Memory B cell (primary cell): ENCODE data around the gene MYRIP.
"Not testable (repeated sequence)": the region's sequence is repeated elsewhere in the genome, so short reads cannot be mapped to it uniquely, and the experiment has no call there.

Experiments
- ATAC-seq: fragments of 150-1000 bp; cut with Tn5 transposase; 2 replicates; pipeline ENCODE4 v1.10.0; 2021; ENCODE audit warnings: low read depth, mild to moderate bottlenecking, moderate library complexity
- DNase-seq, 2 donors: peaks; one replicate each; pipeline ENCODE4 v3.0.0; 2022; ENCODE audit warnings: low spot score in 2 of 2
- H3K27ac Mint-ChIP-seq: one replicate; pipeline ENCODE4 v1.8.0; 2022; ENCODE audit warnings: mild to moderate bottlenecking, moderate library complexity, mixed read lengths
- H3K27me3 Mint-ChIP-seq: one replicate; pipeline ENCODE4 v1.8.0; 2022; ENCODE audit warnings: mixed read lengths
- H3K36me3 Mint-ChIP-seq: one replicate; pipeline ENCODE4 v1.8.0; 2022; ENCODE audit warnings: mild to moderate bottlenecking, mixed read lengths
- H3K4me1 Mint-ChIP-seq: one replicate; pipeline ENCODE4 v1.8.0; 2022; ENCODE audit warnings: mixed read lengths
- H3K4me3 Mint-ChIP-seq: one replicate; pipeline ENCODE4 v1.8.0; 2022; ENCODE audit warnings: mild to moderate bottlenecking, moderate library complexity, mixed read lengths
- H3K9me3 Mint-ChIP-seq: one replicate; pipeline ENCODE4 v1.8.0; 2022; ENCODE audit warnings: mixed read lengths

Gene MYRIP

DNA sequence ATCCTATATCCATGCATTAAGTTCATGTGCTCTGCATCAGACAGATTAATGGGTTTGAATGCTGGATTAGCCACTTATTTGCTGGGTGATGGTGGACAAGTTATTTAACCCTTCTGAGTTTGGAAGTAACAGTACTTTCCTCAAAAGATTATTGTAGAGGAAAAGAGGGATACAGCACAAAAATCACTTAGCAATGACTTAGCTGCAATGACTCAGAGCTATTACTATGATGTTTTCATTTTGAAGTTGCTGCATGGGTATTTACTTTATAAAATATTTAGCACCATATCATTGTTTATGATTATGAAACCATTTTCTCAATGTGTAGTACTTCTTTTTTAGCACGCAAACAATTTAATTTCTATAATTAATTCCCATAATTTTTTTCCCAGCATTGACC is 248.4 kb downstream of the MYRIP start:
- H3K4me1 Mint-ChIP-seq: no peaks in the 10 kb centered on the region
- DNase-seq (no peak), ATAC-seq (no peak)
- H3K36me3 Mint-ChIP-seq: no peaks in the 10 kb centered on the region
- peaks cover 4% of the 10 kb centered on the region for H3K27me3 Mint-ChIP-seq
- no peak overlapping the region for H3K4me3 Mint-ChIP-seq
- H3K27ac Mint-ChIP-seq: no peak overlapping the region
- peaks cover 10% of the 10 kb centered on the region for H3K9me3 Mint-ChIP-seq

DNA sequence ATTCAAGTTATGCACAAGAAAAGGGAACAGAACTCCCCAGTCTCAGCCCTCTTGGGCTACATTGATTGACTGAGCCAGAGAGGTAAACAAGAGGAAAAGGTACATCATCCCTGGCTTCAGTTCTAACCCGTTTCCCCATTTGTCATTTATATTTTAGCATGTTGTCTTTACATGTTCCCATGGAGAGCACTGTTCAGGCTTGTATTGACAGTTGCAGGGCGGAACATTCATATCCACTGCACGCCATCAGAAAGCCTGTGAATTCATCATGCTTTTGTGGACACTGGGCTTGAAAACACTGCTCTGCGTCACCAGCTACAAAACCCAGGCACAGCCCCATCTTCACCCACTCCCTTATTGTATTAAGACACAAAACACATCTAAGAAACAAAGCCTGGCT is 259.2 kb downstream of the MYRIP start:
- H3K27ac Mint-ChIP-seq: no peak overlapping the region
- no peaks in the 10 kb centered on the region for H3K9me3 Mint-ChIP-seq
- DNase-seq (no peak), ATAC-seq (no peak)
- no peaks in the 10 kb centered on the region for H3K36me3 Mint-ChIP-seq
- no peak overlapping the region for H3K4me3 Mint-ChIP-seq
- H3K4me1 Mint-ChIP-seq: no peaks in the 10 kb centered on the region
- peaks cover 11% of the 10 kb centered on the region for H3K27me3 Mint-ChIP-seq

DNA sequence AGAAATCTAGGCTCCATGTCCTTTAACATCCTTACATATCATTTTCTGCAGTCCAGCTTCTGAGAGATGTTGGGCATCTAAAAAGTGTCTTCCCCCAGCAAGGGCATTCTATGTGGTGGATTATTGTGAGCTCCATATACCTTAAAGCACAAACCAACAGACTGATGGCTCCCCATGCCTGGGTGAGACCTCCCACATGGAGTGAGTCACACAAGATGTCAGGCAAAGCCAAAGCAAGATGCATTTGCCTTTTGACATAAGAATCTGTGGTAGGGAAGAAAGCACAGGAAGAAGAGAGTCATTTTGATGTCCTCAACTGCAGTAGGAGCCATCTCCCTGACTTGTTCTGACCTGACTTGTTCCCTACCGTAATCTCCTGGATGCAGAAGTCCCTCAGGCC is 261.4 kb downstream of the MYRIP start:
- Mint-ChIP-seq H3K27ac (no peak overlapping the region), H3K27me3 (peaks cover 12% of the 10 kb centered on the region), H3K9me3 (no peaks in the 10 kb centered on the region)

DNA sequence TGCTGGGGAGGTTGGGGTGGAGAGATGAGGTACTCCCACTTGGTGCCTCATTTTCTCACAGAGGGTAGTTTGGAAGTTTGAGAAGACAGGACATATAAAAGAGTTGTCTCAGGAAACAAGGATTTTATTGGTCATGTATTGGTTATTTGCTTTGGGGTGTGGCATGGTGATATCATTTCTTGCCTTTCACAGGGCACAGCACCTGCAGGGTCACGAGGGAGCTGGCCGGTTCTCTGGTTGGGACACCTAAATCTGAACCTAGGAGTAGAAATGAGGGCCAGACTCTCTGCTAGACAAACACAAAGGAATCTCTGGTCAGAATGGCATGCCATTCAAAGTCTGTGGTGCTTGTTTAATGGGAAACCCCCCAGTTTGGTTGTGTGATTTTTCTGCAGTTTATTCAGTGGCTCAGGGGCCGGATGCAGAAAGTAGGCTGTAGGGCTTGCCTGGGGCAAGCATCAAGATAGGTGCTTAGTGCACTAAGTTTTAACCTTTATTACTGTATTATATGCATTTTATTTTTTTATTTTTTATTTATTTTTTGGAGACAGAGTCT is 262.4 kb downstream of the MYRIP start:
- Mint-ChIP-seq H3K9me3 (no peaks in the 10 kb centered on the region), H3K27me3 (peaks cover 12% of the 10 kb centered on the region), H3K27ac (no peak overlapping the region), H3K4me3 (no peak overlapping the region), H3K4me1 (no peaks in the 10 kb centered on the region), H3K36me3 (no peaks in the 10 kb centered on the region)
- ATAC-seq (no peak), DNase-seq (no peak)

More for the DNA sequence above, 261.4 kb downstream of the MYRIP start:
- no peak for ATAC-seq
- Mint-ChIP-seq H3K36me3 (no peaks in the 10 kb centered on the region), H3K4me1 (no peaks in the 10 kb centered on the region), H3K4me3 (no peak overlapping the region)
- no peak for DNase-seq

DNA sequence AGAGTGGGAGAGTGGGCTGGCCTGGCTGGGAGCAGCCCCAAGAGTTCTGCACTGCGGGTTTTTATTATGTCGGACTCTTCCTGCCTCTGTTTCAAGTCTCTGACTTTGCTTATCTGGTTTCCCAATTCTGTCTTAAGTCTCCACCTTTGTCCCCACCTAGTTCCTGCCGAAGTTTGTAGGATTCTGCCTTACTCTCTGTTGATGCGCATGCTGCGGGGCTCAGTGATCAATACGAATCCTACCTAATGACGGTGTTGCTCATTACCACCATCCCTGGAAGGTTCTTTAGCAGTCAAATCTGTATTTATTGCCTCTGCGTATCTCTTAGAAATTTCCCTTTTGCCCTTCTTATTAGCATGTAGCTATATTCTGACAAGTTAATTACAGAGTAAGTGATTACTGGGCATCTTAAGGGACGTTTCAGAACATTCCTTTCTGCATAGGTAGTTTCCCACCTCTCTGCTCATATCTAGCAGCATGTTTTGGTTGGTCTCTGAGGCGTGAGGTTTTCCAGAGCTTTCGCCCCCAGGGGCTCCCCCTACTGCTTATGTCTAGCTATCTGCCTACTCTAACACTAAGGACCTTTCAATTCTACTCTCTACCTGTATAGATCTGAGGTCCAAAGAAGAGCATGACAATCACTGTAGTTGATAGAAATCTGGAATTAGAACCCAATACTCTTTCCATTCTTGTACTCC is 264.1 kb downstream of the MYRIP start:
- peaks cover 12% of the 10 kb centered on the region for H3K27me3 Mint-ChIP-seq
- no peak overlapping the region for H3K27ac Mint-ChIP-seq
- H3K4me3 Mint-ChIP-seq: no peak overlapping the region
- H3K4me1 Mint-ChIP-seq: no peaks in the 10 kb centered on the region
- H3K36me3 Mint-ChIP-seq: no peaks in the 10 kb centered on the region
- ATAC-seq: no peak
- no peaks in the 10 kb centered on the region for H3K9me3 Mint-ChIP-seq
- DNase-seq: no peak

DNA sequence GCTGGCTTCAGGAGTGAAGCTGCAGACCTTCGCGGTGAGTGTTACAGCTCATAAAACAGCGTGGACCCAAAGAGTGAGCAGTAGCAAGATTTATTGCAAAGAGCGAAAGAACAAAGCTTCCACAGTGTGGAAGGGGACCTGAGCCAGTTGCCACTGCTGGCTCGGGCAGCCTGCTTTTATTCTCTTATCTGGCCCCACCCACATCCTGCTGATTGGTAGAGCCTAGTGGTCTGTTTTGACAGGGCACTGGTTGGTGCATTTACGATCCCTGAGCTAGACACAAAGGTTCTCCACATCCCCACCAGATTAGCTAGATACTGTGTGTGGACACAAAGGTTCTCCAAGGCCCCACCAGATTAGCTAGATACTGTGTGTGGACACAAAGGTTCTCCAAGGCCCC is 267.7 kb downstream of the MYRIP start:
- H3K4me3 Mint-ChIP-seq, H3K36me3 Mint-ChIP-seq, H3K9me3 Mint-ChIP-seq, ATAC-seq, H3K4me1 Mint-ChIP-seq, H3K27ac Mint-ChIP-seq, DNase-seq: not testable (repeated sequence)
- H3K27me3 Mint-ChIP-seq: peaks cover 12% of the 10 kb centered on the region

DNA sequence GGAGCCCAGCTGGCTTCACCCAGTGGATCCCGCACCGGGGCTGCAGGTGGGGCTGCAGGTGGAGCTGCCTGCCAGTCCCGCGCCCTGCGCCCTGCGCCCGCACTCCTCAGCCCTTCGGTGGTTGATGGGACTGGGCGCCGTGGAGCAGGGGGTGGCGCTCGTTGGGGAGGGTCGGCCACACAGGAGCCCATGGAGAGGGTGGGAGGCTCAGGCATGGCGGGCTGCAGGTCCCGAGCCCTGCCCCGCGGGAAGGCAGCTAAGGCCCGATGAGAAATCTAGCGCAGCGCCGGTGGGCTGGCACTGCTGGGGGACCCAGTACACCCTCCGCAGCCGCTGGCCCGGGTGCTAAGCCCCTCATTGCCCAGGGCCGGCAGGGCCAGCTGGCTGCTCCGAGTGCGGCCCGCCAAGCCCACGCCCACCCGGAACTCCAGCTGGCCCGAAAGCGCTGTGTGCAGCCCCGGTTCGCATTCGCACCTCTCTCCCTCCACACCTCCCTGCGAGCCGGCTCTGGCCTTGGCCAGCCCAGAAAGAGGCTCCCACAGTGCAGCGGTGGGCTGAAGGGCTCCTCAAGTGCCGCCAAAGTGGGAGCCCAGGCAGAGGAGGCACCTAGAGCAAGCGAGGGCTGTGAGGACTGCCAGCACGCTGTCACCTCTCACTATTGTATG is 268.6 kb downstream of the MYRIP start:
- H3K9me3 Mint-ChIP-seq: not testable (repeated sequence)

DNA sequence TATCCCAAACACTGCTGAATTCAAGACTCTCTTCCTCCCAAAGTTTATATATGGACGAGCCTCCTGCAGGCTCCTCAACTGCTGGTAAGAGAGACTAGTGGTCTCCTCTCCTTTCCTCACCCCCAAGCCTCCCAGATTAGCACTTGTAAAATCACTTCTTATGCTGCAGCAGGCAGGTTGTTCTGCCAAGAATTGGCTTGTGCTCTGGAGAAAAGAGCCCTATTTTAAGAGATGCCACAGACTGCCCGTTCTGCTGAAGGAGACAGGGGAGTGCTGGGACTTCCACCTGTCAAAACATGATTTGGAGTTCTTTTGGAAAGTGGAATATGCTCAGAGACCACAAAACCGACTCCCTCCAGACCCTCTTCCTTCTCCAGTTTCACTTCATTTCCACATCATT is 269.2 kb downstream of the MYRIP start:
- Mint-ChIP-seq H3K27ac (no peak overlapping the region), H3K9me3 (peaks cover 8% of the 10 kb centered on the region), H3K27me3 (peaks cover 7% of the 10 kb centered on the region), H3K4me3 (no peak overlapping the region), H3K36me3 (no peaks in the 10 kb centered on the region), H3K4me1 (no peaks in the 10 kb centered on the region)
- DNase-seq (no peak), ATAC-seq (no peak)

More for the DNA sequence above, 268.6 kb downstream of the MYRIP start:
- not testable (repeated sequence) for DNase-seq, H3K36me3 Mint-ChIP-seq, H3K4me3 Mint-ChIP-seq, H3K4me1 Mint-ChIP-seq, ATAC-seq, H3K27ac Mint-ChIP-seq
- peaks cover 12% of the 10 kb centered on the region for H3K27me3 Mint-ChIP-seq

DNA sequence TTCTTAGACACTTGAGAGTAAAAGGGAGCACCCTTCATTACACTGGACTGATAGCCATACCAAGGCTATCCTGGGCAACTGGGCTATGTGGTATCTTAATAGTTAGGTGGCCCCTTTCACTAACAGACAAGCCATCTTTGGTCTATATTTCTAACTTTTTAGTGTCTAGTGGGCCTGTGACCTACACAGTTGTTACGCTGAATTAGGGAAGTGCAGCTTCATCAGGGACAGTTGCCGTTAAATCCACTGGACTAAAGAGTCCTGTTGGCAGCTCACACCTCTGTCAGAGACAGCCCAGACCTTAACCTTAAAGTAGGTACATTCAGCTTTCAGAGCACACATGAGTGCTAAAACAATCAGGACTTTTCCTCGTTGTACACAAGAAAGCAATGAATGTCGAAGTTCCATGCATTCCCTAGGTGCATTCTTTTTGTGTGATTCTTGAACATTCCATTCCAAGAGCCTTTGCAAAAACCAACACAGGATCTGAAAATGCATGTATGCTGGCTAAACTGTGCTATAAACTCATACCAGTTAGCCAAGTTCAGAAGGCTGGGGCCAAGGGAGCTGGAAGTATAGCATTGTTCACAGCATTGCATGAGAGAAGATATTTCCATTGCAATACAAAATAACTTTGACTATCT is 269.9 kb downstream of the MYRIP start:
- peaks cover 7% of the 10 kb centered on the region for H3K27me3 Mint-ChIP-seq
- H3K9me3 Mint-ChIP-seq: peaks cover 8% of the 10 kb centered on the region
- no peak overlapping the region for H3K4me3 Mint-ChIP-seq
- H3K36me3 Mint-ChIP-seq: no peaks in the 10 kb centered on the region
- DNase-seq: no peak
- no peaks in the 10 kb centered on the region for H3K4me1 Mint-ChIP-seq
- no peak overlapping the region for H3K27ac Mint-ChIP-seq
- ATAC-seq: no peak

DNA sequence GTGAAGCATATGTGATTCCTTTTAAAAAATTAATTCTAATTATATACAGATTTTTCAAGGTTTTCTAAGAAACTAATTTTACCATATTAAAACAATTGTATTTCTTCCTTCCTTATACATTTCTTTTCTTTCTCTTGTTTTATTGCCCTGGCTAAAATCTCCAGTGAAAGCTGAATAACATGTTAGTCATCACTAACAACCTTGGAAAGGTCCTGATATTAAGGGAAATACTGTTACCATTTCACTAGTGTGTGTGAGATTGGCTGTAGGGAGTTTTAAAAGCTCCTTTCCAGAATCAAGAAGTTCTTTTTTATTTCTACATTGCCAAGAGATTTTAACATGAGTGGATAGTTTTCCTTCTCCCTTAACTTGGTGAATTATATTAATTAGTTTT is 270.4 kb downstream of the MYRIP start:
- H3K4me1 Mint-ChIP-seq: no peaks in the 10 kb centered on the region
- peaks cover 4% of the 10 kb centered on the region for H3K27me3 Mint-ChIP-seq
- no peak overlapping the region for H3K27ac Mint-ChIP-seq
- no peaks in the 10 kb centered on the region for H3K36me3 Mint-ChIP-seq
- DNase-seq: no peak
- no peak overlapping the region for H3K4me3 Mint-ChIP-seq
- peaks cover 8% of the 10 kb centered on the region for H3K9me3 Mint-ChIP-seq
- ATAC-seq: no peak

DNA sequence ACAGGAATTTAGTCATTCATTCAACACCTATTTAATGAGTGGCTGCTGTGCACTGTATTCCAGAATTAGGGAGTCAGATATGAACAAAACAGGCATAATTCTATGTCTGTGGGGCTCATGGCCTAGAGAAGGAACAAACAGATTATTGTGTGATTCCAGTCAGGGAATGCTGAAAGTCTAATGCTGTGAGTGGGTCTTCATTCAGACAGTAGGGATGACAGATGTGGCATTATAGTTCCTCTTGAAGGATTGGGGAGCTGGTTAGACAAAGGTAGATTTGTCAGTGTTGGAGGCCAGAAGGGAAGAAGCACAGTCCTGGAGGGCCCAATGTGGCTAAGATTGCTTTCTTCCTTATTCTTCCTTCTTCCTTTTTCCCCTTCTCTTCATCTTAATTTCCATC is 273.7 kb downstream of the MYRIP start:
- H3K36me3 Mint-ChIP-seq: no peaks in the 10 kb centered on the region
- peaks cover 8% of the 10 kb centered on the region for H3K9me3 Mint-ChIP-seq
- no peak overlapping the region for H3K27ac Mint-ChIP-seq
- peaks cover 4% of the 10 kb centered on the region for H3K27me3 Mint-ChIP-seq
- DNase-seq (no peak), ATAC-seq (no peak)
- no peak overlapping the region for H3K4me3 Mint-ChIP-seq
- no peaks in the 10 kb centered on the region for H3K4me1 Mint-ChIP-seq

DNA sequence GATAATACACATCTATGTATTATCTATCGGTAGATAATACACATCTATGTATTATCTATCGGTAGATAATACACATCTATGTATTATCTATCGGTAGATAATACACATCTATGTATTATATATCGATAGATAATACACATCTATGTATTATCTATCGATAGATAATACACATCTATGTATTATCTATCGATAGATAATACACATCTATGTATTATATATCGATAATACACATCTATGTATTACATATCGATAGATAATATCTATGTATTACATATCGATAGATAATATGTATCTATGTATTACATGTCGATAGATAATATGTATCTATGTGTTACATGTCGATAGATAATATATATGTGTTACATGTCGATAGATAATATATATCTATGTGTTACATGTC is 275.0 kb downstream of the MYRIP start:
- H3K27me3 Mint-ChIP-seq, H3K27ac Mint-ChIP-seq, H3K4me3 Mint-ChIP-seq: not testable (repeated sequence)

DNA sequence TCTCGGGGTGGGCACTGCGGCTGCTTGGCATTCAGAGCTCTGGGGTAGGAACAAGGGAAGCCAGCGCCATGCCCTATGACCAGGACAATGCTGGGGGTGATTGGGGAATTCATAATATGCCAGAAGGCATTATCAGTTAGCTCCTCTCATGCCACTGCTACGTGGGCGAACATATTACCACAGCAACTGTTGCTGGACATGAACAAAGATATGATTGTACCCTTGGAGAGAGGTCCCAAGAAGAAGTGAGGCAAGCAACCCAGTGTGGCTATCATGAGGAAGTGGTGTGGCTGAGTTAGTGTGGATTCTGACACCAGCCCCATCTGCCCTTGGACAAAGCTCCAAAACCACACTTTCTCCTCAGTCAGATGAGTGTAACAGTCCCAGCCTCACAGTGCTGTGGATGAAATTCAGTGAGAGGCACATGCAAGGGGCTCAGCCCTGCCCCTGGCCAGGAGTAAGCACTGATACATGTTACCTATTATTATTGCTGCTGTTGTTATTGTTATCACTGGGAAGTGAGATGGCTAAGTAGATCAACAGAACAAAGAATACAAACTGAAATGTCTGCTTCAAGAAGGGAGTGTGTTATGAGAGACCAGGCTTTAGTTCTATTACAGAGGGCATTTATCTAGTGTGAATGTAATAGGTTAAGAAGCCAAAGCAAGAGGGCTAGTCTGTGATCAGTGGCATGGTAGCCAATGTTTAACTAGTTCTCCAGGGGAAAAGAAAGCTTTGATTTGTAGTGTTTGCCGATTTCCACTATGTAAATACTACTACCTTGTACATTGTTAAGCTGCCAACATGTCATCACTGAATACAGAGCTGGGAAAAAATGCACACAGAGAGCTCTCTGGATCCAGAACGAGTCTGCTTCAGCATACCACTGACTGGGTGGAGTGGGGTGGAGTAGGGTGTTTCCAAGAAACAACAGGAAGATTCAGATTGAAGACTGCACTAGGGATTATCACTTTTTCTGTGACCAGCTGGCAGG is 277.8 kb downstream of the MYRIP start:
- ATAC-seq (no peak), DNase-seq (no peak)
- no peaks in the 10 kb centered on the region for H3K27me3 Mint-ChIP-seq
- H3K9me3 Mint-ChIP-seq: no peaks in the 10 kb centered on the region
- no peaks in the 10 kb centered on the region for H3K4me1 Mint-ChIP-seq
- no peak overlapping the region for H3K27ac Mint-ChIP-seq
- no peaks in the 10 kb centered on the region for H3K36me3 Mint-ChIP-seq
- H3K4me3 Mint-ChIP-seq: no peak overlapping the region

More for the DNA sequence above, 275.0 kb downstream of the MYRIP start:
- not testable (repeated sequence) for H3K9me3 Mint-ChIP-seq, H3K36me3 Mint-ChIP-seq, H3K4me1 Mint-ChIP-seq, DNase-seq, ATAC-seq
